Suprapubic skin (tissue), 3 donors: ENCODE data around the gene CMTM3.

Experiments
- POLR2A ChIP-seq, 2 donors: fragments of 450-650 bp; IDR thresholded peaks; one replicate each; pipeline ENCODE4 v1.6.1; 2017; ENCODE audit warnings: antibody characterized with exemption in 2 of 2, mild to moderate bottlenecking in 2 of 2, moderate library complexity in 2 of 2
- TF ChIP-seq, protein P1 (sequence below), 2 donors: fragments of 200-600 bp in 1 of 2; fragments of 450-650 bp in 1 of 2; sonication (generic) in 1 of 2; IDR thresholded peaks; one replicate each; pipeline ENCODE4 v1.5.1; 2016 to 2019; ENCODE audit warnings: antibody characterized with exemption in 2 of 2, mild to moderate bottlenecking in 1 of 2, moderate library complexity in 1 of 2

DNA sequence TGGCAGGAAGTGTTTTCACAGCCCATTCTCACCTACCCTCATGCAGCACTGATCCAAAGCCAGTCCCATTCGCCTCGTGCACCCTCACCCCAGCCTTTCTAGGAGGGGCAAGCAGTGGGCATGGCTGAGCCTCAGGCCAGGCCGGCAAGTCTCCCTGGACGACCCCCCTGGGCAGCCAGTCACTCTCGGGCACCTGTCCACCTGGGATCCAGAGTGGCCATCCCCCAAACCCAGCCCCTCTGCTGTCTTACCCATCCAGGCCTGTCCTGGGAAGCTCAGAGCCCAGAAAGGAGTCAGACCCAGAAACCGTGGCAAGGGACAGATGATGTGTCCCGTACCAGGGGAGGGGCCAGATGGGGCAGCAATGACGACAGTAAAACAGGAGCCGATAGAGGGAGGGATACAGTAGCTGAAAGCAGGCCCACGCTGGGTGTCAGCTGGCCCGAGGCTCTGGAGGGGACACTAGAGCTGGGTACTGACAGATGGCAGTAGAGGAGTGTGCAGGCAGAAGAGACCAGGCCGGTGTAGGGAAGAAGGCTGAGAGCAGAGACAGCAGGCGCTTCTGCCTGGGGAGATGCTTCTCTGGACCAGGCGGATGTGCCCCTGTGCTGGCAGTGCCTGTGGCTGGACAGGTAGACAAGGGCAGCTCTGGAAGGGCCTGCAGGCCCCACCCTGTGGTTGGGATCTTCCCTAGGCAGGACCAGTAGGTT lies 5.8 kb downstream of the CMTM3 start:
- no peak for TF ChIP-seq POLR2A (IDR thresholded peaks at IDR 0.05)
- TF ChIP-seq, protein P1, sequence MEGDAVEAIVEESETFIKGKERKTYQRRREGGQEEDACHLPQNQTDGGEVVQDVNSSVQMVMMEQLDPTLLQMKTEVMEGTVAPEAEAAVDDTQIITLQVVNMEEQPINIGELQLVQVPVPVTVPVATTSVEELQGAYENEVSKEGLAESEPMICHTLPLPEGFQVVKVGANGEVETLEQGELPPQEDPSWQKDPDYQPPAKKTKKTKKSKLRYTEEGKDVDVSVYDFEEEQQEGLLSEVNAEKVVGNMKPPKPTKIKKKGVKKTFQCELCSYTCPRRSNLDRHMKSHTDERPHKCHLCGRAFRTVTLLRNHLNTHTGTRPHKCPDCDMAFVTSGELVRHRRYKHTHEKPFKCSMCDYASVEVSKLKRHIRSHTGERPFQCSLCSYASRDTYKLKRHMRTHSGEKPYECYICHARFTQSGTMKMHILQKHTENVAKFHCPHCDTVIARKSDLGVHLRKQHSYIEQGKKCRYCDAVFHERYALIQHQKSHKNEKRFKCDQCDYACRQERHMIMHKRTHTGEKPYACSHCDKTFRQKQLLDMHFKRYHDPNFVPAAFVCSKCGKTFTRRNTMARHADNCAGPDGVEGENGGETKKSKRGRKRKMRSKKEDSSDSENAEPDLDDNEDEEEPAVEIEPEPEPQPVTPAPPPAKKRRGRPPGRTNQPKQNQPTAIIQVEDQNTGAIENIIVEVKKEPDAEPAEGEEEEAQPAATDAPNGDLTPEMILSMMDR (IDR thresholded peaks at IDR 0.05), result no peak
